ENCODE data around the gene PEX12.
"Not testable (repeated sequence)": the region's sequence is repeated elsewhere in the genome, so short reads cannot be mapped to it uniquely, and the experiment has no call there.

The PEX12 gene

GRCh38 chr17:35577830-35578196, 558 bp downstream of the PEX12 start:
- no peak for DNase-seq

- DNase-seq = no peak
These were observed 2.6 kb downstream of the PEX12 start for GRCh38 chr17:35575759-35576158.

DNA sequence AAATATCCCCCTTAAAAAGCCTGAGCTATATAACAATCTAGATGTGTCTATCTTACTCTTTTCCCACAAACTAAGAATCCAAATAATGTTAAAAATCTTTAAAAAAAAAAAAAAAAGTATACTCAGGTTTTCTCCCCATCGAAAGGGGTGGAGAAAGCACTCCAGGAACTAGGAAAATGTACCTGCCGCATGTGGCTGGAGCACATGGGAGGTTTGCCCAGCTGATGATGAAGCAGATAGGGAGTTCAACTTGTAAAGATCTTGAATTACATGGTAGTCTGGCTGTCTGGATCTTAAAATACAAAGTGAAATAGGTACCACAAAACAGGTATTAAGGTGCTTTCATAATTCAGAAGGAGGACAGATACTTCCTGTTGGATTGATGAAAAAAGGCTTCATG, 9.0 kb downstream of the PEX12 start:
- DNase-seq = no peak

DNA sequence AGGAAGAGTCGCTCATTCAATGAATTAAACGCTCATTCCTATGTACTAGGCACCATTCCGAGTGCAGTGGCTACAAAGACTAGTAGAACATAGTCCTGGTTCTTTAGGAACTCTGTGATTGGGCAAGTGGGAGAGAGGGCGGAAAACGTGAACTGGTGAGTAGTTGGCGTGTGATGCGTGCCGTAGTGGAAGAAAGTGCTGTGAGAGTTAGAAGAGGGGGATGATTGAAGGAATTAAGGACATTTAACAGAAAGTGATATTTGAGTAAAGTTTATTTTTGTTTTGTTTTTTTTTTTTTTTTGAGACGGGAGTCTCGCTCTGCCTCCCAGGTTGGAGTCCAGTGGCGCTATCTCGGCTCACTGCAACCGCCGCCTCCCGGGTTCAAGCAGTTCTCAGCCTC, 9.8 kb downstream of the PEX12 start:
- no peak for DNase-seq

GRCh38 chr17:35566968-35567367, 11.4 kb downstream of the PEX12 start:
- no peak for DNase-seq

DNA sequence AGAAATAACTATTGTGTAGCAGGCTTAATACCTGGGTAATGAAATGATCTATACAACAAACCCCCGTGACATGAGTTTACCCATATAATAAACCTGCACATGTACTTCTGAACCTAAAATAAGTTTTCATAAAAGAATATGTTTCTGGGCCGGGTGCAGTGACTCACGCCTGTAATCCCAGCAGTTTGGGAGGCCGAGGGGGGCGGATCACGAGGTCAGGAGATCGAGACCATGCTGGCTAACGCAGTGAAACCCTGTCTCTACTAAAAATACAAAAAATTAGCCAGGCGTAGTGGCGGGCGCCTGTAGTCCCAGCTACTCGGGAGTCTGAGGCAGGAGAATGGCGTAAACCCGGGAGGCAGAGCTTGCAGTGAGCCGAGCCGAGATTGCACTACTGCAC, 15.2 kb downstream of the PEX12 start:
- DNase-seq = not testable (repeated sequence)

GRCh38 chr17:35560703-35561102, 17.7 kb downstream of the PEX12 start, which contains the start of gene SLFN14:
Gene SLFN14, minus strand, starts transcription at chr17:35560819. Its CDS starts 2,757 bp downstream, at chr17:35558062.
- DNase-seq = no peak

DNA sequence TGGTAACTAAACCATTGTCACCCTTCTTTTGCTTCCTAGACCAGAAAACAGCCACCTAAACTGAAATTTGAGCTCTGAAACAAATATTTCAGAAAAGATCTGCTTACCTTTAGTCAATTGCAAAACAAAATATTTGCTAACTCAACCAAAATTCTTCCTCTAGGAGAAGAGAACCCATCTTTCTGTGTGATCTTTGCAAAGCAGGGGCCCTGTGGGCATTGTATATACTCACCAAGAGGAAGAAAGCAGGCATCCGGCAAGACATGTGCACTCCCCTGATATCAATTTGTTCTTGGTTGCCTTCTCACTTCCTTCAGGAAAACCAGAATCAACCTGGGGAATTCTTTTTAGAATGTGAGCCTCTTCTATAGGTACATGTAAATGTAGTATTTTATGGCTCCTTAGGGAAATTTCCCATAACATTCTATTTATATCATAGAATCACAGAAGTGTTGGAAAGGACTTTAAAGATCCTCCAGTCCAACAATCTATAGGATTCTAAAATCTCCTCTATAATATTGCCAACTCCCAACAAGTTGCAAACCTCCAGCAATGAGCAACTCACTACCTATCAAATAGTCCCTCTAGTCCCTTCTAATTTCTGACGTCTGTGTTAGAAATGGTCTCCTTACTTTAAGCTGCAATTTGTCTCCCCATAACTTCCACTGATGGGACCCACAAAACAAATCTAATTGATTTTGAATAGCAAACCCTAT, 18.7 kb downstream of the PEX12 start:
- no peak for DNase-seq

DNA sequence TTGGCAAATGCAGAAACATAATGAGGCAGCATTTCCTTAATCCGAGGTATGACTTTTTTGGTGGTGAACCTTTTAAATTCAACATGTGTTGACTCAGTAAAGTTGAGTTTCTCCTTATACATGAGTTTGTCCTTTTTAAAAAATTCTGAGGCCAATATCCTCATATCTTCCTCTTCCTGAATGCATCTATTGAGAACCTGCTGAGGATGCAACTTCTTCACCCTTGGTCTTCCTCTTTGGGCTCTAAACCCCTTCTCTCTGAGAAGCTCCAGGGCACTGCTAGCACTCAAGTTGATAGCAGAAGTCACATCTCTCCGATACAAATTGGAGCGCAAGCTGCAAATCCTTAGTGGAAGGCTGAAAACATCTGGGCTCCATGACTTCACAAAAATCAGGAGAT, 21.0 kb downstream of the PEX12 start:
- no peak for DNase-seq

DNA sequence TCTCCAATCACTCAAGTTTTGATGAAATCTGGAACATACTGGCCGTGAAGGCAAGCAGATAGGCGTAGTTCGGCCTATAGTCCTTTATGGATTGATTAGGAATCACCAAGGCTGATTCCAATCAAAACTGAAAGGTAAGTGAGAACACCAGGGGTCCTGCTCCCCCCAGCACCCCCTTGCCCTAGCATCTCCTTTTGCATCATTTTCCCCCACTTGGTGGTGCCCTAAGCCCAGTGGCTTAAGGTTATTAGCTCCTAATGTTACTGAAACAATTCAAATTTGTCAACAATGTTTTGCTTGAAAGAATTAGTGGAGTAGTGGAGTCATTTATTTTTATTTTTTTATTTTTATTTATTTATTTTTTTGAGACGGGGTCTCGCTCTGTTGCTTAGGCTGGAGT, 22.7 kb downstream of the PEX12 start:
- no peak for DNase-seq

DNA sequence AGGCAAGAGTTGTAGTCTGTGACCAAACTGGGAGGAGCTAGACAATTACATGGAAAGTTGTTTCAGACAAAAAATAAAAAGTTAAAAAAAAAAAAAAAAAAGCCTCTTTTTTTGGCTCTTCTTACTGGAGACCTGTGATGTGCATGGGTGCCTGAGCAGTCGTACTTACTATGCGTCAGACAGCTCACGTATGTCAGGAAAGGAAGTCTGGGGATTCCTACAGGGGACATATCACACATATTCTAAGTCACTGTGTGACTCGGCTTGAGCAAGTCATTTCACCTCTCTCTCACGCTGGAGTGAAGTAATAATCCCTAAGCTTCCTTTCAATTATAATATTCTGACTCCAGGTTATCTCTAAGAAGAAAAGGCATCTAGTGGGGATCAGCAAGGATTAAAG, 23.7 kb downstream of the PEX12 start:
- DNase-seq = no peak

GRCh38 chr17:35553310-35553709, 25.1 kb downstream of the PEX12 start:
- DNase-seq = no peak

- no peak for DNase-seq
These were observed 29.4 kb downstream of the PEX12 start for GRCh38 chr17:35548978-35549377.

DNA sequence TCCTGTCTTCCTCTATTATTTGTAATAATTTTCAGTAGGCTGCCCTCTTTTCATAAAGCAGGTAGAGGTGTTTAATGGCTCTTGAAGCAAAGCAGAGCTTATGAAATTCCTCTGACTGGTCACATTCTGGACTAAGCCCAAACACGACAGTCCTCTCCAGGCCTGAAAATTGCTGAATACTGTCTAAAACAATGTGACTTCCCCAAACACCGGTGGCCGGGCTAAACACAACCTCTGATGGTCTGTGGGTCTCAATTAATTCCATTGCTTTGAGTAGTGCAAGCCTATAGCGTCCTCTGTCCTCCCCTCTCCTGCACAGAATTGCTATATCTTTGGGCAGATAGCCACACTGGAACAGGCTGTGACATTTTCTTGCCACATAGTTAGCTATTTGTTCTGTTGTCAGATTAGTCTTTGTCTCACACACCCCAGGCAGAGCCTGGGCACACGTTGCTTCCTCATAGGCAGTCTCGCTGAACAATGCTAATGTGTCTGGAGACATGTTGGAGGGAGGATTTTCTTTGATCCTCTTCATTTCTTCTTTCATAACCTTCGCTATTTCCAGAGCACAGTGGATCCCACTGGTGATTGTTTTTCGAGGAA, 30.1 kb downstream of the PEX12 start:
- no peak for DNase-seq

GRCh38 chr17:35546487-35546886, 31.9 kb downstream of the PEX12 start:
- DNase-seq = no peak

DNA sequence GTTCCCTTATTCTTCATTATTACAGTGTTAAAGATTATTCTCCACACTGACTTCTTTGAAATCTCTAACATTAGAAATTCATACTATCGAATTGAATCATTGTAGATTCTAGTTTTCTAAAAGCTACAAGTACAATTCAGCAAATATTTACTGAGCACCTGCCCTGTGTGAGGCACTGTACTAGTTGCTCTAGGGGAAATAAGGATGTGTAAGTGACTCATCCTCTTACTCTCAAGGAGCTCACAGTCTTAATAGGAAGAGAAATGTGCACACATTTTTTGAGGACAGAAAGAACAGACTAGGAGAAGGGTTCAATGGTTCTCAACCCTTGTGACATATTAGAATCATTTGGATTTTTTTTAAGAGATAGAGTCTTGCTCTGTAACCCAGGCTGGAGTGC, 33.2 kb downstream of the PEX12 start:
- no peak for DNase-seq

DNA sequence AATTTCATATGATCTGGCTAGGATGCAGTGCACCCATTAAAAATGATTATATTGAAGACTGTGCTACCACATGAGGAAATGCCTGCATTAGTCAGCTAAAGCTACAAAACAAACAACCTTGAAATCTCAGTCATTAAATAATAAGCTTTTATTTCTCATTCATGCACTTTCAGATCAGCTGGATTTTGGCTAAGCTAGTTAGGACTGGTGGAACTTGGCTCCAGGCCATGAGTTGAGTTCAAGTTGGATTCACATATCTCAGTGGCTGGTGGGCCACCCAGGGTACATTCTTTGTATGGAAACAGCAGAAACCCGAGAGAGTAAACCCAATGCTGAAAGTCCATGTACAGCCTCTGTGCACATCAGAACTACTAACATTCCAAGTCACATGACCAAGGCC, 34.5 kb downstream of the PEX12 start:
- no peak for DNase-seq

DNA sequence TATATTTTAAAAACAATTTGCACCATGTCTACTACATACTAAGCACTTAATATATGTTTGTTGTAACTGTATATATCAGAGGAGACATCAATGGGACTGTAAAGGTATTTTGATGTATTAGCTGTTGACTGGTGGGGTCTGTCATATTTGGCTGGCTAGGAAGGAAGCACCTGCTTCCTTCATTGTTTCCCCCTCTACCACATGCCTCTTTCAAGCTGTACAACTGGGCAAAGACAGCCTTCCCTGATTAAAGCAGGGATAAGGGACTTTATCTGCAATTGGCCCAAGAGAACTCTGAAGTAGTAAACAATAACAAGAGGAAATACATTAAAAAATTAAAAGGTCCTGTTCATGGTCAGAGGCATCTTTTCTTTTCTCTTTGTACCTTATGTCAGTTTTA, 35.4 kb downstream of the PEX12 start:
- no peak for DNase-seq

- DNase-seq = no peak
These were observed 36.9 kb downstream of the PEX12 start for GRCh38 chr17:35541434-35541833.

- peak; percentile 22 for DNase-seq
These were observed 37.6 kb downstream of the PEX12 start for GRCh38 chr17:35540589-35541404.

- DNase-seq = no peak
These were observed 38.7 kb downstream of the PEX12 start for GRCh38 chr17:35539659-35540026.

DNA sequence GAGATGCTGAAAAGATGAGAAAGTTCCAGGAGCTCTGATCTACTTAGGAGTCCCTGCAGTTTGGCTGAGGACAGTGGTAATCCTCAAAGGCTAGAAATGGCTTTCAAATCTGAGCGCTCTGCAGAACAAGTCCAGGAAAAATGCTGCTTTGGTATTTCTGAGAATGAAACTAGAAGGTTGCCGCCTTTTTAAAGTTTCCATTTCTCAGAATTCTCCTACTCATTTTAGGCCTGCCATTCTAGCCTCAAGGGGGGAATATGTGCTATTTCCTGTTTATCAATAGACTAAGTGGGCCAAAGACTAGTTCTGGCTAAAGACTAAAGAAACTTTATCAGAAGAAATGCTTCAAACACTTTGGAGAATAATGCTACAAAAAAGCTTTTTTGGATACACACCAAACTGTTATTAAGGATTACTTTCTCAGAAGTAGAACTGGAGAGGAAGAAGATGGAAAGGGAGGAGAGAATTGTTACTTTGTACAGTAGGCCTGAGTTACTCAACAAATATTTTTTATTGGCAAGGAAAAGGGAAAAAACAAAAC, 40.7 kb downstream of the PEX12 start, which contains the start of gene SLFN12L:
Gene SLFN12L, minus strand, starts transcription at position 78 of the 541 bp plus-strand sequence. CDS start 15,314 bp downstream, outside the sequence.
- DNase-seq = peak; percentile 23

DNA sequence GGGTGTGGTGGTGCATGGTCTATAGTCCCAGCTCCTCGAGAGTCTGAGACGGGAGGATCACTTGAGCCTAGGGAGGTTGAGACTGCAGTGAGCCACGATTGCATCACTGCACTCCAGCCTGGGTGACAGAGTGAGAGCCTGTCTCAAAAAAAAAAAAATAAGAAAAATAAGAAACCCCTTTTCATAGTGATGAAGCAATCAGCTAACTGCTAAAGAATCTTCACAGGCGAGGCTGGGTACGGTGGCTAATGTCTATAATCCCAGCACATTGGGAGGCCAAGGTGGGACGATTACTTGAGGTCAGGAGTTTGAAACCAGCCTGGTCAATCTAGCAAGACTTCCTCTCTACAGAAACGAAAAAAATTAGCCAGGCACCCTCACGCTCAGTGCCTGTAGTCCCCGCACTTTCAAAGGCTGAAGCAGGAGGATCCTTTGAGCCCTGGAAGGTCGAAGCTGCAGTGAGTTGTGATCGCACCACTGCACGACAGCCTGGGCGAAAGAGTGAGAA, 41.7 kb downstream of the PEX12 start:
- peak; percentile 20 for DNase-seq
